SIG-M5 (cell line): ENCODE measurements around the gene BRF1.

Experiments
- DNase-seq: peaks from one replicate; lab custom pipeline; 2025; lab: John Stamatoyannopoulos, UW

The BRF1 gene

DNA sequence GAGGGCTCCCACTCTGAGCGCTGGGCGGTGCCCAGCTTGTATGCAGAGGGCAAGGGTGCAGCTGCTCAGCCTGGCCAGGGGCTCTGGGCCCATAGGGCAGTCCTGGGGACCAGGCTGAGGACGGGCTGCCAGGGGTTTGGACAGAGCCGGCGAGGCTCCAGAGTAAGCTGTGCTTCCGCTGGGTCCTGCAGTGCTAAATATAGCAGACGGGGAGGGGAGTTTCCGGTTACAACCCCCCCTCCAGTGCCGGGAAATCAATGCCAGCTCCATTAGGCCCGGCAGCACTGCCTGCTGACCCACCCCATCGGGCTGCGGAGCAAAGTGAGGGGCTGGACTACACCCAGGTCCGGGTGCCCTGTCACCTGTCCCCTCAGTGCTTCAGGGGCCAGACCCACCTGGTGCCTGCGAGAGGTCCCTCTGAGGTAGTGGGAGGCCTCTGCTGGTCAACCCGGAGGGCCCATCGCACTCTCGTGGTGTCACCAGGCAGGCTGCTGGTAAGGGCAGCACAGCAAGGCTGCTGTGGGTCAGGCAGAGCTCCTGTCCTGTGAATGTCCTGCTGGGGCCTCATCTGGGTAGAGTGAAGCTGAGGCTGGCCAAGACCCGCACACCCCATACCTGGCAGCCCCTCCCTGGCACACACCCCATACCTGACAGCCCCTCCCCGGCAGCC lies 129.7 kb downstream of the BRF1 start:
- no peak for DNase-seq

DNA sequence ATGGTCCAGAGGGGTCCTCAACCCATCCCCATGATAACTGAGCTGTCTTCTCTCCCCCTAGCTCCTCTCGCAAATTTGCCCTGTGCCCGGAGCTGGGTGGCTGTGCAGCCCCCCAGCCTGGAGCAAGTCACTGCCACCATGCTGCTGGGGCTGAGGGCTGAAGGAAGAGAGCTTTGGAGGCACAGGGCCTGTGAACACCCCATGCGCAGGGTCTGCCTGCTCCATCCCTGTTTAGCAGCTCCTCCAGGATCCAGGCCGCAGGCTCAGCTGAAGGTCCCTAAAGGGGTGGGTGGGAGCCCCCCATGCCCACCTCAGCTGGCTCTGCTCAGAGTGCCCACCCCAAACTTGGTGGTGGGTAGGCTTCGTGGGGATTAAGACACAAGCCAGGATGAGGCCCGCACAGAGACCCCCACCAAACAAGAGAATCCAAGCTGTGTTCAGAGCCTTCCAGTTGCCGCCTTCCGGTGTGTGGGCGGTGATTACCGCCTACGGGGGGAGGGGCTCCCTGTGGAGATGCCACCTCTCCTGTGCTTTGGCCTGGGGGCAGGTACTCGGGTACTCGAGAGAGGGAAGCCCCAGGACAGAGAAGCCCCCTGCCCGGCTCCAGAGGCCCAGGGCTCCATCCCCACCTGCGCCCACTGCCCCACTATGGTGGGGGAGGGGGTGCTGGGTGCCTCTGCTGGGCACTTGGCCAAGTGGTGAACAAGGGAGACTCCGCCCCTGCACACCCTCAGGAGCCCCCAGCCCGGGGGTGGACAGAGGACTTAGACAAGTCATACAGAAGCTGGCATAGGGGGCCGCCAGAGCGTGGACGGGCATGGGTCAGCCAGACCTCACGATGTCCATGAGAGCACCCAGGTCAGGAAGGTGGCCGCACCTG lies 130.8 kb downstream of the BRF1 start:
- DNase-seq: no peak

DNA sequence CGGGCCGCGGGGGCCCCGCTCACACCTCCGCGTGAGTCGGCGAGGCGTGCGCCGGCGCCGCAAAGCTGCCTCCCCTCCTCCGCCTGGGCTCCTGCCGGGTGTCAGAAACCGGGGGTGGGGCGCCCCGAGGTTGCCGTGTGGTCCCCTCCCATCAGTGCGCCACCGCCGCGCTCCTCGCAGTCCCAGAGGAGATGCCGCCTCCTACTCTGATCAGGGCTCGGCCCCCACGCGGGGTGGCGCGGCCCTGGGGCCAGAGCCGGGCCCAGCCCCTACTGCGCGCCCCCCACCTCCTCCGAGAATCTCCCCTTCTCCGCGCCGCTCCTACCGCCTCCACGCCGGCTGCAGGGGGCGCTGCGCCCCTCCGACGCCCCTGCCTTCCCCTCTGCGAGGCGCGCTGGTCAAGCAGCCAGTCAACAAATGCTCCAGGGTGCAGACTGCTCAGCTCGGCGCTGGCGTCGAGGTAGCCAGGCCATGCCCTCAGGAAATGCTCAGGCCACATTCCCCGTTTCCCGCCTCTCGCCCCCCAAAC lies 131.8 kb downstream of the BRF1 start:
- DNase-seq: no peak

DNA sequence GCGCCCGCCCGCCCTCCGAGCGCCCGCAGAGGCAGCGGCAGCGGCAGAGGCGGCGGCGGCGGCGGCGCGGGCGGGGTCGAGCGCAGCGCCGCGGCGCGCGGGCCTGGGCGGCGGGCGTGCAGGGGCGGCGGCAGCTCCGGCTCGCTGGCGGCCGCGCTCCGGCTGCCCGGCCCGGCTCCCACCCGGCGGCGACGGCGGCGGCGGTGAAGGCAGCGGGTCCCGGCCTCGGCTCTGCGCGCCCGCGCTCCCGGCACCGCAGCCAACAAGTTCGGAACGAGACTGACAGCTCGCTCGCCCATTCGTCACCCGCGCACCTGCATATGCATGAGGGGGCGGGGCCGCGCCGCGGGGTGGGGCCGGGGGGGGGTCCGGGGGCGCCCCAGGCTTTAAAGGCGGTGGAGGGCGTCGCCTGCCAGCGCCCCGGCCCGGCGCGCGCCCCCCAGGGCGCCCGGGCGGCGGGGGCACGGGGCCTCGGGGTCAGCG lies 132.3 kb downstream of the BRF1 start, which contains the start of gene JAG2:
Gene JAG2, minus strand, starts transcription at position 281 of the 483 bp plus-strand sequence. CDS start 356 bp downstream, outside the sequence.
- DNase-seq: no peak

DNA sequence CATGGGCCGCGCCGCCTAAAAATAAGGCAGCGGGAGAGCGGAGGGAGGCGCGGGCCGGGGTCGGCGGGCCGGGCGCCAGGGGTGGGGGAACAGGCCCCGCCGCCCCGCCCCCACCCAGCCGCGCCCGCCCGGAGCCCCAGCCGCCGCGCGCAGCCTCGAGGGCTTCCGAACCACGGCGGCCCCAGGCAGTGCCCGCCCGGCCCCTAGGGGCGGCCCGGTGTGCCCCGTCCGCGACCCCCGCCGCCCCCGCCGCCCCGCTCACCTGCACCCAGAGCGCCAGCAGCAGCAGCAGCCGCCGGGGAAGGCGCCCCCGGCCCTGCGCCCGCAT lies 132.7 kb downstream of the BRF1 start:
- DNase-seq: no peak

DNA sequence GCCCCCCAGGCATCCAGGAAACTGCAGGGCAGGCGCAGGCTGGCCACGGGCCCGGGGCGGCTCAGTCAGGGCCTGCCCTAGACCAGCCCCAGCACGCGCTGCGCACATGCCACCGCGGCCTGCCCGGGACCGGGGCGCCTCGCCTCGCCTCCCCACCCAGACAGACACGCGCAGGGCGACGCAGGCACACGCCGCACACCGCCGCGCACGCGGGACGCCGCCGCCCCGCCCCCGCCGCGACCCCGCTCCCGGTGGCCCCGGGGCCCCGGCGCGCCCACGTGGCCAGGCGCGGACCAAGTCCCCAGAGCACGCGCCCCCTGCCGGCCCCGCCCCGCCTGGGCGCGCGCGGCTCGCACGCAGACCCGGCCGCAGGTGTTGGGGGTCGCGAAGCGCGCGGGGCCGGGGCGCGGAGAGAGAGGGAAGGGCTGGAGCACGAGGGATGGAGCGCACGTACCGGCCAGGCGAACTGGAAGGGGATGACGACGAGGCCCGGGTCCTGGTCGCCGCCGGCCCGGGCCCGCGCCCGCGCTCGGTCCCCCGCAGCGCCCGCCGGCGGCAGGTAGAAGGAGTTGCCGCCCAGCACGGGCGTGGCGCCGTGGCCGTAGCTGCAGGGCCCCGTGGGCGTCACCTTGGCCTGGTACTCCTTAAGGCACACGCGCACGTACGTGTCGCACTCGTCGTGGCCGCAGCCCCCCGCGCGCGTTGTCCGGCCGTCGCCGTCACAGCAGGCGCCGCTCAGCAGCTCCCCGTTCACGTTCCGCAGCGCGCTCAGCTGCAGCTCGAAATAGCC lies 133.3 kb downstream of the BRF1 start:
- no peak for DNase-seq

DNA sequence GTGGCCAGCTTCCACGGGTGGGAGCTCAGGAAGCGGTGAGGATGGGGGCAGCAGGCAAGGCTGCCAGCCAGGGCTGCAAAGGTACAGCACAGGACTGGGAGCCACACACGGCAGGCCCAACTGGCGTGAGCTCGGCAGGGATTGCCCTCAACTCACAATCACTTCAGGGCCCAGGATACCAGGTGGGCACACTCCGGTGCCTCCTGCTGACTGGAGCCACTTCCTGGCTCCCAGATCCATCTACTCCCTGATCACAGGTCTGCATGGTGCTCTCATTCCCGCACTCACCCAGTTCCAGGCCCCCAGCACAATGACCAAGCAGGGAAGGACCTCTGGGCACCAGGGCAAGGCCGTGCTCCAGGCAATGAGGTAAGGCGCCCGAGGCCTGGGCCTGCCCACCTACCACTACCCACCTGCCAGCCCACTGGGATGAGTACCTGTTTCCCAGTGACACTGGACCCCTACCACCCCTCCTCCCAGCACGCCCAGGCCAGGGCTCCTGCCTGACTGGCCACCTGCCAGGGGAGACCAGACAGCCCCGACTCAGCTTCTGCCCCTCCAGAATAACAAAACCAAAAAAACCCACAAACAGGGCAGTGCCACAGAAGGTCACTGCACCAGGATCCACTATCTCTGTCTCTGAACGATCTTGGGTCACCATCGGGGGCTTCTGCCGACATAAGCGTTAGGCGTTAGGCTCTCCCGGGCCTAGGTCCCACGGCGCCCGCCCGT lies 134.1 kb downstream of the BRF1 start:
- DNase-seq: no peak

DNA sequence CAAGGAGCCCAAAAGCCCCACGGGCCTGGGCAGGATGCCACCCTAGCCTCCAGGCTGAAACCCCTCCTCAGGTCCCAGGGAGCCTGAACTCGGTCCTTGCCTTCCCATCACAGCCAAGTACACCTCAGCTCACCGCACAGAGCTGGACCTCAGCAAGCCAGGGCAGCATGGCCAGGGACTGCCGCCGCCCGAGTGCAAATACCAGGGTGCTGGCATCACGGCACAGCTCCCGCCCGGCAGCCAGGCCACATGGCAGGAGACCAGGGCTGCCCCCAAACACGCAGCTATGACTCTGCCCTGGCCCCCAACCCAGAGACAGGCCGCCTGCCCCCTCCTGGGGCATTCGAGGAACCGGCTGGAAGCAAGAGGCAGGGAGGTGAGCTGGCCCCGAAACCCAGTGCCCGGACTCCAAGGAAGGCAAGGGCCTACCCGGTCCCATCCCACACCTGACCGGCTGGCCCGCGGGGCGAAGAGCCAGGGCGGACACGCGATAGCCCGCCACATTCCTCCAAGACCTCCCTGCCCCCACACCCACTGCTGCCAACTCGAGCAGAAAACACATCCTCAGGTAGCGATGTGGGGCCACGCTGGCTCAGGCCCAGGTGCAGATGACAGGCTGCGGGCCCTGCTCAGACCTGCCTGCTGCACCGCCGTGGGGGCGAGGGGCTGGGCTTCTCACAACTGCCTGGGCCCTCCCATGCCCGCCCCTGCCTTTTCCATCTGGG lies 134.9 kb downstream of the BRF1 start:
- DNase-seq: no peak

DNA sequence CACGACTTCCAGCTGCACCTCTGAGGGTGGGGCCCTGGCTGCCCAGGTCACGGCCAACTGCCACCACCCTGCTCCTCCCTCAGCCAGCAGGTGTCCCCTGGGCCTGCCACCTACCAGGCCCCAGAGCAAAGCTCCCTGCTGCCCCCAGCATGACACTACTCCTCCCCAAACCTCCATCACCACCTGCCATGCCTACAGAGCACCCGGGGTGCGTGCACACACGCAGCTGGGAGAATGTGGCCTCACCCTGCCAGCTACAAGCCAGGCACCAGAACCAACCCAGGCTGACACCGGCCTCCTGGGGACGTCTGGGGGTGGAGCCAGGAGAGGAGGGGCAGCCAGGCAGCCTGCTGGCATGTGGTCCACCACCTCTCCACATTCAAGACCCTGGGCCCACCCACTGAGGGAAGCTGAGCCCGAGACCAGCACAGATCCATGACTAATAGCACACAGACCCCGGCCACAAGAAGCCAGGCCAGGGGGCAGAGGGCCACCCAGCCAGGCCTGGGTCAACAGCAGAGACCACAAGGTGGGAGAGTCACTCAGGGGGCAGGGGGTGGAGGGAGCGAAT lies 135.6 kb downstream of the BRF1 start:
- DNase-seq: no peak

DNA sequence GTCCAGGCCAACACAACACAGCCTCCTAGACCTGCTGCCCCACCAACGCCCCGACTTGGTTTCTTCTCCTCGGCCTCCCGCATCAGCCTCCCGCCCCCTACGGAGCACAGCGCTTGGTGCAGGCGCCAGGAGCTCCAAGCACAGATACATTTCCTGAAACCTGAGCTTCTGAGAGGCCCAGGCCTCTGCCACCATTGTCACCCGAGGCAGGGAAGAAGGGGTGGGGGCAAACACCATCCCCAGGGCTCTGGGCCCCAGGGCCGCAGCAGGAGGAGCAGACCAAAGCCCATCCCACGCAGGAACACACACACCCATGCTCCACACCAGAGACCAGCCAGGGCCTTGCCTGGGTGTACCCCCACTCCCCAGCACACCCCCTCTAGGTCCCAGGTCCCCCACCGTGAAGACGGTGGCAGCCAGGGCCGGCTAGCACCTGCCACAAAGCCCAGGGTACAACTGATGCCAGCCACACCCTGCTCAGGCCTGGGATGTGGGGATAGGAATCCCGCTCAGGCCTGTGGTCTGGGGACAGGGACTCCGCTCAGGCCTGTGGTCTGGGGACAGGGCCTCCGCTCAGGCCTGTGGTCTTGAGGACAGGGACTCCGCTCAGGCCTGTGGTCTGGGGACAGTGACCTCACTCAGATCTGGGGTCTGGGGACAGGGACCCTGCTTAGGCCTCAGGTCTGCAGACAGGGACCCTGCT lies 137.6 kb downstream of the BRF1 start:
- DNase-seq: no peak

DNA sequence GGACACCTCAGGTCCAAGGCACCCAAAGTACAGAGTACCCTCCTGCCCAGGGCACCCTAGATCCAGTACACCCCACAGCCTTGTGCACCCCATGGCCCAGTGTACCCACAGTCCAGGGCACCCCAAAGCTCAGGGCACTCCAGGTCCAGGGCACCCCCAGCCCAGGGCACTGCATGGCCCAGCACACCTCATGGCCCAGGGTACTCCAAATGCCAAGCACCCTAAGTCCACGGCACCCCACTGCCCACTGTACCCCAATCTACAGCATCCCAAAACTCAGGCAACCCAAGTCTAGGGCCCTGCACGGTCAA lies 138.2 kb downstream of the BRF1 start:
- DNase-seq: no peak

DNA sequence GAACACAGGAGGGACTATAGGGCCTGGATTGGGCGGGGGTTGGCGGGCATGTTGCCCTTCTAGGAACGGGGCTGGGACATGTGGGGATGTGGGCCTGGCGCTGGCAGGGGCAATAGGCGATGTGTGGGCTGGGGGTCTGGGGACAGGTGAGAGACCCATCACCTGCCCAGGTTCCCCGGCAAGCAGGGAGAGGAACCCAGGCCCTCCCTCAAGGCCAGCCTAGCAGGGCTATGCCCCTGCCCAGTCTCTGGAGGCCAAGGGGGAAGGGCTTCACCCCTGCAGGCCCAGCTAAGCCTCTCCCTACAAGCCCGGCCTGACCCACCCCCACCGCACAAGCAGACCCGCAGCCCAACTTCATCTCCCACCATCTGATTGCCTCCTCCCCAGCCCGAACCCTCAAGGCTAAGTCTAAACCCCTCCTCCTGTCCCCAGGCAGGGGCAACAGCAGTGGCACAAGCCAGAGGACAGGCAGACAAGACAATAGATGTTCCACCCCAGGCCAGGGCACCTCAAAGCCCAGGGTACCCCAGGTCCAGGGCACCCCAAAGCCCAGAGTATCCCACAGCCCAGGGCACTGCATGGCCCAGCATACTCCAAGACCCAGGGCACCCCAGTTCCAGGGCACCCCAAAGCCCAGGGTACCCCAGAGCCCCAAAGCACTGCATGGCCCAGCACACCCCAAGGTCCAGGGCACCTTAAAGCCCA lies 138.7 kb downstream of the BRF1 start:
- DNase-seq: no peak

DNA sequence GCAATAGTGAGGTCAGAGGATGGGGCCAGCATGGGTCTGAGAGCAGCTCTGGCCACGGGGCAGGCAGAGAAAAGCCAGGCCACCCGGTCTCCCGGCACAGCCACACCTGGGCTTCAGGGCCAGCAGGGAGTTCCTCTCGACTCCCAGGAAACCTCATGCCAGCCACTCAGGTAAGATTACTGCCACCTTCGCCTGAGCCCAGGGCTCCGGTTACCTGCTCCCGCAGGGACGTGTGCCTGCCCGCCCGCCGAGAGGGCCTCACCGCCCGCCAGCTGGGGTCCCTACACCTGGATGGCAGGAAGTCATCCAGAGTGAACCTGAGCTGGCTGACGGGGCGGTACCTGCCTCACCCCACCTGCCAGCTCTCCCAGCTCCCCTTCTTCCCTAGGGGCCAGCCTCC lies 139.5 kb downstream of the BRF1 start:
- DNase-seq: no peak

DNA sequence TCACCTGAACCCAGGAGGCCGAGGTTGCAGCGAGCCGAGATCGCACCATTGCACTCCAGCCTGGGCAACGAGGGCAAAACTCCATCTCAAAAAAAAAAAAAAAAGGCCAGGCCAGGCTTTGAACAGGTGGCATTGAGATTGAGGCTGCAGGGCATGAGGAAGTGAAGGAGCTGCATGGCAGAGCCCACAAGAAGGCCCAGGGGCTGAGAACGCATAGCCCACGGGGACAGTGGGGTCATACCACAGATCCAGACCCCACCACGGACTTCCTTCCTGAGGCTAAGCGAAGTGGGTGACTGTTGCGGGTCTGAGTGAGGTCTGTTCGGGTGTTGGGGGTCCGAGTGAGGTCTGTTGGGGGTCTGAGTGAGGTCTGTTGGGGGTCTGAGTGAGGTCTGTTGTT lies 140.0 kb downstream of the BRF1 start:
- DNase-seq: no peak

DNA sequence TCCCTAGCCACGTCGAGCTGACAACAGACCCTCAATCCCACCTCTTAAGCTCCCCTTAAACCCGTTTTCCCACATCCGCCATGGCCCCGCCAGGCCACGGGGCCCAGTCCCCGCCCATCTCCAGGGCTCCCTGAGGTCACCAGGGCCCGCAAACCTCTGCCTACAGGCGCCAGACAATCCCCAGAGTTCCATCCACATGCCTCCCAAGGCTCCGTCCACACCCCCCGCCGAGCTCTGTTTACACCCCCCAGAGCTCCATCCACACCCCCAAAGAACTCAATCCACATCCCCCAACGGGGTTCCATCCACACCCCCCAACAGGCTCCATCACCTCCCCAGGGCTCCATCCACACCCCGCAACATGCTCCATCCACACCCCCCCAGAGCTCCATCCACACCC lies 141.5 kb downstream of the BRF1 start:
- DNase-seq: no peak
